Stimulated activated CD8-positive, alpha-beta memory T cell treated with anti-CD3 and anti-CD28 coated beads, Interleukin-2, amount 100 ng/mL, for 1 hour (primary cell): Measurements from ENCODE around the gene ARTN.

Source experiments
- DNase-seq, 2 donors: peaks; one replicate each; pipeline ENCODE4 v3.0.0-alpha.2; 2020; ENCODE audit warnings: low read depth in 2 of 2

ARTN gene

DNA sequence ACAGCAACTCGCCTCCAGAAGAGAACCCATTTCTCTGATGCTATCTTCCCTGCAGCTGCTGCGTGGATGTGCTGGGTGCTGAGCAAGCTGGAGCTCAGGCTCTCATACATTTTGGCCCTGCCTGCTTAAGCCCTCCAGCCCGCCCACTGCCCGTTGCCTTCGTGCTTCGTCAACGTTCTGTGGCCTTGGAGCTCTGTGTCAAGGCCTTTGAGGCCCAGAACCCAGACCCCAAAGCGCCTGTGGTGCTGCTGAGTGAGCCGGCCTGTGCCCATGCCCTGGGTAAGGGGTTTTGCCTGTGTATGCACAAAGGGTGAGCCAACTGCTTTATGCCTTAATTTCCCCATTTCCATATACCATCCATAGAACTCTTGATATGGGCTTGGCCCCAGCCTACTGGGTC is 37.3 kb downstream of the ARTN start:
- no peak for DNase-seq

DNA sequence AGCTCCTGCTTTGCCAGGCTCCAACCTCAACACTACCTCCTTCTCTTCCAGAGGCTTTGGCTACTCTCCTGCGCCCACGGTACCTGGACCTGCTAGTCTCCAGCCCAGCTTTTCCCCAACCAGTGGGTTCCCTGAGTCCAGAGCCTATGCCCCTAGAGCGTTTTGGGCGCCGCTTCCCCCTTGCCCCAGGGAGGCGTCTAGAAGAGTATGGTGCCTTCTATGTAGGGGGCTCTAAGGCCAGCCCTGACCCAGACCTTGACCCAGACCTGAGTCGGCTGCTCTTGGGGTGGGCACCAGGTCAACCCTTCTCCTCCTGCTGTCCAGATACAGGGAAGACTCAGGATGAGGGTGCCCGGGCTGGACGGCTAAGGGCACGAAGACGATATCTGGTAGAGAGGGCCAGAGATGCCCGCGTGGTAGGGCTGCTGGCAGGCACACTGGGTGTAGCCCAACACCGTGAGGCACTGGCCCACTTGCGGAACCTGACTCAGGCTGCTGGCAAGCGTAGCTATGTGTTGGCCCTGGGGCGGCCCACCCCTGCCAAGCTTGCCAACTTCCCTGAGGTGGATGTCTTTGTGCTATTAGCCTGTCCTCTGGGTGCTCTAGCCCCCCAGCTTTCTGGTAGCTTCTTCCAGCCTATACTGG is 37.9 kb downstream of the ARTN start:
- DNase-seq, result no peak

DNA sequence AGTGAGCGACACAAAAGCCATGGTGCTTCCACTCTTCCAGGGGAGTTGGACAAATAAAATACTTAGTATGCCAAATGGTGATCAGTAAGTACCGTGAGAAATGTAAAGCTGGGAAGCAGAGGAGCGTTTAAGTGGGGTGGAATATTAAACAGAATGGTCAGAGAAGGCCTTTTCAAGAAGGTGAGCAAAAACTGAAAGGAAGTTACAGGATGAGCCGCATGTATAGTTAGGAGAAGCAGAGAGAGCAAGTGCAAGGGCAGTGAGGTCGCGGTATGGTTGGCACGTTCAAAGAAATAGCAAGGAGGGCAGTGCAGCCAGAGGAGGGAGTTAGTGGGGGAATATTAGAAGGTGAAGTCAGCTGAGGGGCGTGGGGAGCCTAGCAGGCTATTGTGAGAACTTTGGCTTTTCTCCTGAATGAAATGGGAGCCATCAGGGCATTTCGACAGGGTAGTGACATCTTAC is 40.4 kb downstream of the ARTN start:
- no peak for DNase-seq

- peak; percentile 89 to 91 for DNase-seq
Measured at GRCh38 chr1:43974443-43975248, 41.0 kb downstream of the ARTN start, which contains the start of gene ATP6V0B. ATP6V0B (plus strand) TSS chr1:43974960; CDS start chr1:43975041, 81 bp downstream.

DNA sequence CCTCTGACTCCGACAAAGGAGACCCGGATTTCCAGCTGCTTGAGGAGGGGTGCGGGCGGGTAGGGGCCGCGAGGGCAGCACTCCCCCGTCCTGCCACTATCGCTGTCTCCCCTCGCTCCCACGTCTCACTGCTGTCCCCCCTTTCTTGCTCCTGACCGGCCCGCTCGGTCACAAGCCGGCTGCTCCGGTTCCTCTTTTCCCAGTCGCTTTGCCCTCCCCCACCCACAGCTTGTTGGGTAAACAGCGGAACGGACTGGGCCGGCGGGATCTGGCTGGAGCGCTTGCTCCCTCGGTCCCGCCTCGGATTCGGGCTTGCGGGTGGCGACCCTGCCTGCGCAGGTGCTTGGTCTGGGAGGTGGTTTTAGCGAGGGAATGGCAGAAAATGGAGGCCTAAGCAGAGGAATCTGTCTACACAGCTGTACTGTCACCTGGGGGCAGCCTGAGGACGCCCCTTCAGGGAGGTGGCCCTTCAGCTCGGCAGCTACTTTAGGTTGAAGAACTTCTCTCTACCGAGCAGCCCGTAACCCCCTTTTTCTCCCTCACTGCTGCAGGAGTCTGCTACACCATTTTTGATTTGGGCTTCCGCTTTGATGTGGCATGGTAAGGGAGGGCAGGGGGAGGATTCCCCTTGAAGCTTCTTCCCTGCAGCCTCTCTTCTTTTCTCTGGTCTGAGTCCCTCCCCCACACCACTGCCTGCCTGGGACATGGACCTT is 41.8 kb downstream of the ARTN start:
- no peak for DNase-seq

- DNase-seq, result no peak
Measured at GRCh38 chr1:43976045-43976444, 42.4 kb downstream of the ARTN start.

GRCh38 chr1:43976890-43977289 is 43.3 kb downstream of the ARTN start:
- DNase-seq, result no peak

DNA sequence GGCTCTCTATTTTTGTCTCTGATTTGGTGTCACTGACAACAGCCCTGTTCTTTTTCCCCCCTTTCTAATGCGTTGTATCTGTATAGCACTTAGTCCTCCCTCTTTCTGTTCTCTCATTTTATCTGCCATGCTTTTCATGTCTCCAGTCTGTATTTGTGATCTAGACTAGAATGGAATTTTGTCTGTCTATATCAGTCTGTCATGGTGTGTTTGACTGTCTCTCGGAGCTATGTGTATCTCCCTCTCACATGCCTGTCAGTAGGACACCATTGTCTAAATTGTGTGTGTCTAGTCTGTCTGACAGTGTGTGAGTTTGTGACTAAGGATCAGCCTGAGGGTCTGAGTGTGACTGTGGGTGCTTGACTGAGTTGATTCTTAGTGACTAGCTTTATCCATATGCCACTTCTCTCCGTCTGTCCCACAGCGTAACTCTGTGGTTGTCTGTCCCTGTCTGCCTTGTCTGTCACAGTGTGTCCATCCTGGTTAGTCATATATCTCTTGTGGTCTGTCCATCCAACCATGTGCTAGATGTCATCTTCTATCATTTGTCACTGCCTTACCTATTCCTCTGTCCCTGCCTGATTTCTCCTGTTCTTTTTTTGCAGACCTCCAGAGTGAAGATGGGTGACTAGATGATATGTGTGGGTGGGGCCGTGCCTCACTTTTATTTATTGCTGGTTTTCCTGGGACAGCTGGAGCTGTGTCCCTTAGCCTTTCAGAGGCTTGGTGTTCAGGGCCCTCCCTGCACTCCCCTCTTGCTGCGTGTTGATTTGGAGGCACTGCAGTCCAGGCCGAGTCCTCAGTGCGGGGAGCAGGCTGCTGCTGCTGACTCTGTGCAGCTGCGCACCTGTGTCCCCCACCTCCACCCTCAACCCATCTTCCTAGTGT is 44.0 kb downstream of the ARTN start:
- DNase-seq, result no peak

DNA sequence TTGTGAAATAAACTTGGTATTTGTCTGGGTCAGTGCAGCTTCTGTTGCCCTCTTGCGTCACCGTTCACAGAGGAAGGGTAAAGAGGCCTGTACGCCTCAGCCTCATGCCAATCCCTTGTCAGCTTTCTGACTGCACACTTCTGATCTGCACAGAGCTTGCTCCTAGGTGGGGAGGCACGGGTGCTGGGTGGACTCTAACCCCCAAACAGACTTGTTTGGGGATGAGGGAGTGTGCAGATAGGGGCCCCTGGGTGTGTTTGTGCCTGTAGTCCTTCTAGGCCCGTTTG is 44.6 kb downstream of the ARTN start:
- DNase-seq, result no peak

GRCh38 chr1:43978551-43979260 is 45.1 kb downstream of the ARTN start, which contains the start of gene B4GALT2:
B4GALT2 (plus strand) TSS chr1:43979210; CDS start chr1:43981161, 1,951 bp downstream.
- DNase-seq, result peak in 1 of 2 donors; percentile 11

GRCh38 chr1:43979261-43979527 is 45.6 kb downstream of the ARTN start:
- DNase-seq, result no peak

DNA sequence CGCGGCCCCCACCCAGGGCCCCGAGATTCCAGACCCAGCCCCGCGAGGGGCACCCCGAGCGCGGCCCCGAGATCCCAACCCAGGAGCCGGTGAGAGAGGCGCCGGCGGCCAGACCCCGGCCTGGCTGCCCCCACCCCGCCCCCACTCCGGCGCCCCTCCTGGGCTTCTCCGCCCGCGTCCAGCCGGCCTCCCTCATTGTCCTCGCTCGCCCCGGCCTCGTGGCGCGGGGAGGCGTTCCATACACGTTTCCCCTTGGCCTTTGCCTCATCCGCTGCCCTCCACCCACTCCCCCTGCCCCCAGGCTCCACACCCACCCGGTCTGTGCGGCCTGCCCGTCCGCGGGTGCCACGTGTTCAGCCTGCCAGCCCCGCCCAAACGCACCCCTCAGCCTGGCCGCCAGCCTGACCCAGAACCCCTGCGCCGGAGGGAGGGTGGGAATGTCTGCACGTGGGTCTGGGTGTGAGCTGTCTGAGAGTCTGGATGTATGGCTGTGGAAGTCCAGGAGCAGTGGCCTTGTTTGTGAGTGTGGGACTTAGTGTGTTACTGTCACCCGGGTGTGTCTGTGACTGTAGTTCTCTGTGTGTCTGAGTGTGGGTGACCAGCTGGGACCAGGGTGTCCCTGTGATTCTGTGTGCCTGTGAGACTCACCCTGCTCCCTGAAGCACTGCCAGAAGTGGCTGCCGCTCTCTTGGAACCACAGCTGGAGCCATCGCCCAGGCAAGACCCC is 46.1 kb downstream of the ARTN start:
- no peak for DNase-seq

- no peak for DNase-seq
Measured at GRCh38 chr1:43980255-43981134, 46.9 kb downstream of the ARTN start.

- no peak for DNase-seq
Measured at GRCh38 chr1:43981135-43981491, 47.5 kb downstream of the ARTN start.

DNA sequence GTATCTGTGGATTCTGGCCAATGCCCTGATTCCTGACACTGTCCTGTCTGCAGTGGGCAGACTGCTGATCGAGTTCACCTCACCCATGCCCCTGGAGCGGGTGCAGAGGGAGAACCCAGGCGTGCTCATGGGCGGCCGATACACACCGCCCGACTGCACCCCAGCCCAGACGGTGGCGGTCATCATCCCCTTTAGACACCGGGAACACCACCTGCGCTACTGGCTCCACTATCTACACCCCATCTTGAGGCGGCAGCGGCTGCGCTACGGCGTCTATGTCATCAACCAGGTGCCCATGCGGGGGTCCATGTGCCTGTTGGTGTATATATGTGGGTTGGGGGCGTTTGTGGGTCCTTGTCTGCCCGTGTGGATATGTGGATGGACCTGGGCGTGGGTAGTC is 48.0 kb downstream of the ARTN start:
- DNase-seq, result no peak

GRCh38 chr1:43982241-43982640 is 48.6 kb downstream of the ARTN start:
- DNase-seq, result no peak

DNA sequence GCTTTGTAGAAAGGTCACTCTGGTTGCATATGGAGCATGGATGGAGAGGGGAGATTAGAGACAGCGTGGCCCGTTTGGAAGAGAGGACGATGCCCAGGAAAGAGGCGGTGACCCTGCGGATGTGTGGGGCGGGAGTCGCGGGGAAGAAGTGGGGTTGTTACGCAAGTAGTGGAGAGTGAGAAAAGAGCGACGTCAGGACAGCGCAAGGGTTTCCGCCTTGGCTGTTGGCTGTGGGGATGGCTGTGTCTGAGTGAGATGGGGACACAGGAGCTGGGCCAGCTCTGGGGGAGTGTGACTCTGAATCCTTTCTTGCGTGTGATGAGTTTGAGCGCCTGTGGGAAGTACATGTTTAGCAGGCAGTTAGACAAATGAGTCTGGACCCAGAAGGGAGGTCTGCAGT is 49.2 kb downstream of the ARTN start:
- no peak for DNase-seq

DNA sequence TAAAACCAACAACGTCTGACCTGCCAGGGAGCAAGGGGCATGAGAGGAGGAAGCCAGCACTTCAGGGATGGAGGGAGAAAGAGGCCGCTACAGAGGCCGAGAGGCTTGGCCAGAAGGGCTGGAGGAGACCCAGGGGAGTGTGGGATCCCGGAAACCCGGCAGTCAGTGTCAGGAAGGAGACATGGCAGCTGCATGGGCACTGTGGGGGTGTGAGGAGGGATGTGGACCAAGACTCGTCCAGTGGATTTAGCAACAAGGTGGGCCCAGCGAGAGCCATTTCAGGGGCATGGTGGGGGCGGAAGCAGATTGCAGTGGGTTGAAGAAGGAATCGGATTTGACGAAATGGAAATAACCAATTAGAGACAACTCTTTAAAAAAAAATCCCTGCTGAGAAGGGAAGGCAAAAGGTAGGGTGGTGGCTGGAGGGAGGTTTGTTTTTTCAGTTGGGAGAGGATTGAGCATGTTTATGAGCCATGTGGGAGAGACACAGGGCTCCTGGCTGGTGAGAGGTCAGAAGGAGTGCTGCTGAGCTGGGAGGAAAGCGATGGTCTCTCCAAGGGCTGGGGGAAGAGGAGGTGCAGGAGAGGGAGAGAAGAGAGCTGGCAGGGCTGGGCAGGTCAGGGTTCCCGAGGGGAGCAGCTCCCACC is 49.8 kb downstream of the ARTN start:
- no peak for DNase-seq

- DNase-seq, result no peak
Measured at GRCh38 chr1:43984855-43985254, 51.3 kb downstream of the ARTN start.
